Epidermal melanocyte (primary cell): ENCODE measurements around the gene SEMA5B.
A peak's percentile ranks its signal among the peaks of the same experiment; 100 is the strongest.

ENCODE experiments used
- DNase-seq: peaks from one replicate; pipeline ENCODE4 v3.0.0; 2011; ENCODE audit warnings: low spot score; ENCODE audit not compliant: insufficient read length

The SEMA5B gene

DNA sequence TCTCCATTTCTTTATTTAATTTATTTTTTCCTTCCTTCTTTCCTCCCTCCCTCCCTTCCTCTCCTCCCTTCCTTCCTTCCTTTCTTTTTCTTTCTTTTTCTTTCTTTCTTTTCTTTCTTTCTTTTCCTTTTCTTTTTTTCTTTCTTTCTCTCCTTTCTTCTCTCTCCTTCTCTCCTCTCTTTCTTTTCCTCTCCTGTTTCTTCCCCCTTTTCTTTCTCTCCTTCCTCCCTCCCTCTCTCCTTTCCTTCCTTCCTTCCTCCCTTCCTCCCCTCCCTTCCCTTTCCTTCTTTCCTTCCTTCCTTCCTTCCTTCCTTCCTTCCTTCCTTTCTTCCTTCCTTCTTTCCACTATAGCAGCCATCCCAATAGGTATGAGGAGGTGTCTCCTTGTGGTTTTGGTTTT lies 32.5 kb upstream of the SEMA5B start:
- no peak for DNase-seq

- DNase-seq: no peak
Measured at GRCh38 chr3:123058505-123058904, 30.9 kb upstream of the SEMA5B start.

- DNase-seq: no peak
Measured at GRCh38 chr3:123055352-123055751, 27.8 kb upstream of the SEMA5B start.

GRCh38 chr3:123054931-123055330 lies 27.4 kb upstream of the SEMA5B start:
- no peak for DNase-seq

GRCh38 chr3:123054109-123054778 lies 26.7 kb upstream of the SEMA5B start:
- DNase-seq: no peak

DNA sequence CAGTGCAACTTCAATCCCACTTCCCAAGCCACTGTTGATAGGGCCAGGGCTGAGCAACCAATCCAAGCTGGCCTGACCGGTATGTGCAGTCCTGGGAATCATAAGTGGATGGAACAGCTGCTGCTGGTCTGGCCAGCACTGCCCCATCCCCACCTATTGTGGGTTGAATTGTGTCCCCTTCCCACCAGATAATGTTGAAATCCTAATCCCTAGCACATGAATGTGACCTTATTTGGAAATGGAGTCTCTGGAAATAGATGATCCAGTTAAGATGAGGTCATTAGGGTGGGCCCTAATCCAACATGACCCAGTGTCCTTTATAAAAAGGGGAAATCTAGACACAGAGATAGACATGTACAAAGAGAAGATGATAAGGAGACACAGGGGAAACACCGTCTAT lies 25.5 kb upstream of the SEMA5B start:
- no peak for DNase-seq

GRCh38 chr3:123050666-123051065 lies 23.1 kb upstream of the SEMA5B start:
- no peak for DNase-seq

GRCh38 chr3:123048480-123049237 lies 21.1 kb upstream of the SEMA5B start:
- no peak for DNase-seq

DNA sequence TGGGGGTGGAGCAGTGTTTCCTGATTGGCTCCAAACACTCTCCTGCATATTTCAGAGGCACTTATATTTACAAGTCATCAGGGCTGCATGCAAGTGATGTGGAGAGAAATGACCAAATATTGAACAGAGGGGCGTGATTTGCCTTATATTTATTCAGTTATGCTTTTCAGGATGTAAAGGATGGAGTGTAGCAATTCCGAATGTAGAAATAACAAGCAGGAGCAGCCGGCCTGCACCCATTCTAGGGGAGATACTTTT lies 19.4 kb upstream of the SEMA5B start:
- DNase-seq: no peak

- DNase-seq: no peak
Measured at GRCh38 chr3:123046262-123047061, 18.9 kb upstream of the SEMA5B start.

DNA sequence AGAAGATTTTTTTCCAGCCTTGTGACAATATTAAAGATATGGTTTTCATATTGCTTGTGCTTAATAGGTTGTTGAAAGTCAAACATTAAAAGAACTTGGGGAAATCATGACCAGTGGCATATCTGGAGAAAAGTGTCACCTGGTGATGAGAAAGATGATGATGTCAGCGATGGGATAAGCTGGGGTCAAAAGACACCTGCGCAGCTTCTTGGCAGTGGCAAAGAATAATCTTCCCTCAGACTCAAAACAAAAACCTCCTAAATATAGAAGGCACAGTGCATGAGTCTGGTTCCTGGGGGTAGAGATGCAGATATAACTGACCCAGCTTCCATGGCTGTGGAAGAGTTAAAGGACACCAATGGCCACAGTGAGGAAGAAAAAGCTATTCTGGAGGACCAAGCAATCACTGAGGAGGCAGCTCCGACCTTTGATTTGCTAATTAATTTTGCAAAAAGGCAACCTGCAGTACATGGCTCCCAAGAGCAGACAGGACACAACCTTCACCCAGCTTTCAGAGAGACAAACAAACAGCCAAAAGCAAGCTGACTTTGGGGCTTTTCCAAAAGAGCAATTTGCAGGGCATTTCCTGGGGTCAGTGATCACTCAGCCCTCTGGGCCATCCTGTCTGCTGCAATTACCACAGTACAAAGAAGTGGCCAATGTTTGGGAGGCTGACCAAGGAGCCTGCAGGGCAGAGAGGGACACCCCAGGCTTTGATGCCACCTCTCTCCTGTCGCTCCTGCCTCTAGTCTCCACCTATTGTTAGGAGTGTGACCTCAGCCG lies 17.6 kb upstream of the SEMA5B start:
- no peak for DNase-seq

- no peak for DNase-seq
Measured at GRCh38 chr3:123042413-123042812, 14.8 kb upstream of the SEMA5B start.

DNA sequence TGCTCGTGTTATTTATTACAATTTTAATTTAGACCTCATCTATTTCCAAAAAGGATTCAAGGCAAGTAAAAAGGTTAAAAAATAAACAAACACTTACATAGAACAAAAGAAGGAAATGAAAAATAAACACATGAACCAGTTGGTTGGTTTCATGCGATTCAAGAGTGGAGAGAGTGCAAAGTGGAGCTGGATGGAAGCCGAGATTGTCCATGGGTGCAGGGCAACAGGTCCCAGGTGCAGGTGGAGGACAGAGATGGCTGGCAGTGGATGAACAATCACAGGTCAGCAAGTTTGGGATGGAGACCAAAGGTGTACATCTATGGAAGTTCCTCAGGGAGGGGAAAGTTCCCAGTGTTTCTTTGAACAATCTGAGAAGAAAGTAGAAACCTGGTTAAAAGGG lies 11.6 kb upstream of the SEMA5B start:
- no peak for DNase-seq

GRCh38 chr3:123038751-123039150 lies 11.2 kb upstream of the SEMA5B start:
- DNase-seq: no peak

DNA sequence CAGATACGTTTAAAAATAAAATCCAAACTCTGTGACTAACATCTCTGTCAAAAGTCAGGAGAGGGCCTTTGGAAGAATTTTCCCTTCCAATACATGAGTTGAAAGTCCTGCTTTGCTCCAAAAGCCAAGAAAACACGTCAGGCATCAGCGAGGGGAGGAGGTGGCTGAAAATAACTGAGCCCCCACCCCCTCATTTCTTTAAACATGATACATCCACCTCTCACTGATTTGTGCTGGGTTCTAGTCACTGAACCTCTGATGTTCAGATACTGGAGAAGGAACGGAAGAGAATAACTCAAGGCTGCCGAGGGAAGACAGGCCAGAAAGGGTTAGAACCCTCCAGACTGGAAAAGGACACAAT lies 9.4 kb upstream of the SEMA5B start:
- DNase-seq: no peak

DNA sequence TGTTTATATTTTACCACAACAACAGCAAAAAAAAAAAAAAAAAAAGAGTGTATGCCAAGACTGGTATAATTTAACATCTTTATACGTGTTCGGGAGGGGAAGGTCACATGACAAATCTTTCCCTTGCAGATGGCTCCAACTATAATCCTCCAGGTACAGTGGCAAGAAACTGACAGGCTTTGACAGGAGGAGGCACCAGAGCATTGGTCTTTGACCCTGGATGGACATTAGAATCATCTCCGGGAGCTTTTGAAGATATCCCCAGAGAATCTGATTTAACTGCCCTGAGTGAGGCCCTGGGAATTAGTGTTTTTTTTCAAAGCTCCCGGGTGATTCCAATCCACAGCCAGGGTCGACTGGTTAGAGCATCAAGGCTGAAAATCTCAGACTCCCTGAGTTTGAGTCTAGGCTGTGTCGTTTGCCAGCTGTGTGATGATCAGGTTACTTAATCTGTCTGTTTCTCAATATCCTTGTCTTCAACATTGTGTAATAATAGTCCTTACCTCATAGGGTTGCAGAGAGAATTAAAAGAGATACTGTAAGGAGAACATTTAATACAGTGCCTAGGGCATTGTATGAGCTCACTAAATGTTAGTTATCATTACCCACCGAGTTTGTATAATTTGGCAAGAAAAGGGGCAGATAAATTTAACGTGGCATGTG lies 8.9 kb upstream of the SEMA5B start:
- no peak for DNase-seq

DNA sequence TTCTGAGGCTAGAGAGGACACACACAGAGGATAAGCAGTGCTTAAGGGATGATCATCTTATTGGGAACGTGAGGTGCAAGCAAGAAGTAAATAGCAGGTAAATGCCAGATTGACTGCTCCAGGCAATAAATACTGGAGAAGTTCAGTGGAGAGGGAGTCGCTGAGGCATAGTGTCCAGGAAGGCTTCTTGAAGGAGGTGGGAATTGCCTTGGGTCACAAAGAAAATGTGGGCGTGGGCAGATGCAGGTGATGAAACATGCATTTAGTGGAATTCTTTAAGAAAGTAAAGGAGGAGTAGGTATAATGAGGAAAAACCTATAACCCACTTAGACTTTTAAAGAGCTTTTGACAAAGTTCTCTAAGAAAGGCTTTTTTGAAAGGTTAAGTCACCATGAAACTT lies 7.4 kb upstream of the SEMA5B start:
- DNase-seq: no peak

- no peak for DNase-seq
Measured at GRCh38 chr3:123034120-123034519, 6.6 kb upstream of the SEMA5B start.

- no peak for DNase-seq
Measured at GRCh38 chr3:123032057-123032456, 4.5 kb upstream of the SEMA5B start.

DNA sequence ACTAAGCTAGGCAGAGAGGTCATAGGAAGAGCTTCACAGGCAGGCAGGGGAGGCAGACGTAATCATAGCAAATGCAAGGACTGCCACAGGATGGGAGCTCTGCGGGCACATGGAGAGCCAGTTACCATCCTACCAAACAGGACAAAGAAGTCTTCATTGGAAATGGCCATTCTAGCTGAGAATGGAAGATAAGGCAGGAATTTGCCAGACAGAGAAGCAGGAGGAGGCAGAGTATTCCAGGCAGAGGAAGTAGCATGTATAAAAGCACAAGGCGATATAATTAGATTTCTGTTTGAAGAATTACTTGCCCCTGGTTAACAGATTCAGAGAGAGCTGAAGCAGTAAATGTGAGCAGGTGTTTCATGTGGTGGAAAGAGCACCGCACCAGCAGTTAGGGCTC lies 3.5 kb upstream of the SEMA5B start:
- DNase-seq: no peak

DNA sequence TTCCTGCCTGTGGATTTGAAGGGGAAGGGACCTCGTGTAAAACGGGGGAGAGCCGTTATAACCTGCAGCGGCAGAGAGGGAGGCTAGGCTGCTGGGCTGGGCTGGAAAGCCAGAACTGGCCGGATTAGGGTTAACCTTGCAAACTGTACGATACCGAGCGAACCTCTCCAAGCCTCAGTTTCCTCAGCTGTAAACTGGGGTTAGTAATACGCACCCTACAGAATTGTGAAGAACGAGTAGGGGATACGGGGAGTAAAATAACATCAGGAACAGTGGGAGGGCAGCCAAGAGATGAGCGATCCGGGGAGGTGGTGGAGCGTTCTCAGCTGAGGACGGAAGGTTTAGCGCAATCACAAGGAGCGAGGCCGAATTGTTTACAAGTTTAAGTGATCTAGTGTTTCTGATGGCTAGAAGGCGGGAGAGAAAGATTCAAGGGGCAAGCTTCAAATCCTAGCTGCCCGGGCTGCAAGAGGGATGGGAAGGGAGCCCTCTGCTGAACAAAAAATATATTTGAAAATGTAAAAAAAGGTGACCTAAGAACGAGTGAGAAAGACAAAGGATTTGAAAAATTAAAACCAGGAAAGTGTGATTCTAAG lies 768 bp upstream of the SEMA5B start:
- DNase-seq: peak; percentile 90
